Lower leg skin (tissue), 3 donors: Measurements from ENCODE around the gene DYNLRB1.
"Not testable (repeated sequence)": the region's sequence is repeated elsewhere in the genome, so short reads cannot be mapped to it uniquely, and the experiment has no call there.

Experiments used
- POLR2A ChIP-seq, 2 donors: fragments of 450-650 bp; IDR thresholded peaks; one replicate each; pipeline ENCODE4 v1.6.1; 2016 to 2017; ENCODE audit warnings: antibody characterized with exemption in 2 of 2, mild to moderate bottlenecking in 1 of 2, moderate library complexity in 1 of 2
- TF ChIP-seq, protein P1 (sequence below), 3 donors: fragments of 450-650 bp; IDR thresholded peaks; one replicate each; pipeline ENCODE4 v1.5.1; 2016; ENCODE audit warnings: antibody characterized with exemption in 3 of 3, mild to moderate bottlenecking in 3 of 3, moderate library complexity in 2 of 3

DNA sequence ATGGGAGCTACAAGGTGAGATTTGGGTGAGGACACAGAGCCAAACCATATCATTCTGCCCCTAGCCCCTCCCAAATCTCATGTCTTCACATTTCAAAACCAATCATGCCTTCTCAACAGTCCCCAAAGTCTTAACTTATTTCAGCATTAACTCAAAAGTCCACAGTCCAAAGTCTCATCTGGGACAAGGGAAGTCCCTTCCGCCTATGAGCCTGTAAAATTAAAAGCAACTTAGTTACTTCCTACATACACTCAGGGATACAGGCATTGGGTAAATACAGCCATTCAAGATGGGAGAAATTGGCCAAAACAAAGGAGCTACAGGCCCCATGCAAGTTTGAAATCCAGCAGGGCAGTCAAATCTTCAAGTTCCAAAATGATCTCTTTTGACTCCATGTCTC lies 34.1 kb upstream of the DYNLRB1 start:
- not testable (repeated sequence) for TF ChIP-seq POLR2A (IDR thresholded peaks at IDR 0.05)
- TF ChIP-seq, protein P1, sequence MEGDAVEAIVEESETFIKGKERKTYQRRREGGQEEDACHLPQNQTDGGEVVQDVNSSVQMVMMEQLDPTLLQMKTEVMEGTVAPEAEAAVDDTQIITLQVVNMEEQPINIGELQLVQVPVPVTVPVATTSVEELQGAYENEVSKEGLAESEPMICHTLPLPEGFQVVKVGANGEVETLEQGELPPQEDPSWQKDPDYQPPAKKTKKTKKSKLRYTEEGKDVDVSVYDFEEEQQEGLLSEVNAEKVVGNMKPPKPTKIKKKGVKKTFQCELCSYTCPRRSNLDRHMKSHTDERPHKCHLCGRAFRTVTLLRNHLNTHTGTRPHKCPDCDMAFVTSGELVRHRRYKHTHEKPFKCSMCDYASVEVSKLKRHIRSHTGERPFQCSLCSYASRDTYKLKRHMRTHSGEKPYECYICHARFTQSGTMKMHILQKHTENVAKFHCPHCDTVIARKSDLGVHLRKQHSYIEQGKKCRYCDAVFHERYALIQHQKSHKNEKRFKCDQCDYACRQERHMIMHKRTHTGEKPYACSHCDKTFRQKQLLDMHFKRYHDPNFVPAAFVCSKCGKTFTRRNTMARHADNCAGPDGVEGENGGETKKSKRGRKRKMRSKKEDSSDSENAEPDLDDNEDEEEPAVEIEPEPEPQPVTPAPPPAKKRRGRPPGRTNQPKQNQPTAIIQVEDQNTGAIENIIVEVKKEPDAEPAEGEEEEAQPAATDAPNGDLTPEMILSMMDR (IDR thresholded peaks at IDR 0.05), result not testable (repeated sequence)
